ENCODE results near the gene TMEM163. TPM values are rescaled to one million over a fixed set of nuclear protein-coding genes. Genes with fewer than 3 reads are reported as not detected.

TMEM163 gene
- total RNA-seq, 1 experiment from 2014 or later, result 0.12 TPM

- H3K27ac ChIP-seq (ENCODE audit: low read depth, low read length), result no peak overlapping the region
- POLR2A ChIA-PET, result no interaction called here
- intact Hi-C loops (cut with micrococcal nuclease), result no loop called here
- peak in 1 of 3 experiments; percentile 2; a peak in 1 of 6 replicates for TF ChIP-seq CTCF (IDR thresholded peaks at IDR 0.05 in 2 of 3, conservative IDR thresholded peaks at IDR 0.05 in 1 of 3; ENCODE audit: borderline replicate concordance in 1 of 3, insufficient read depth in 1 of 3, low read depth in 2 of 3, low read length in 2 of 3)
- TF ChIP-seq SP1 (IDR thresholded peaks at IDR 0.05; ENCODE audit: low read depth), result no peak
- no peak overlapping the region for H3K4me2 ChIP-seq (ENCODE audit: low read length)
- BruUV-seq (replicated peaks), result no TSS peak
- H3K4me1 ChIP-seq (ENCODE audit: control insufficient read depth in 1 of 2, insufficient read depth in 2 of 2, low read length in 2 of 2), result no peaks in the 10 kb centered on the region
- no peak overlapping the region for H3K4me3 ChIP-seq (replicated peaks in 1 of 2; ENCODE audit: low read depth in 1 of 2, low read length in 2 of 2)
- DNase-seq (ENCODE audit: low read depth, low spot score) (no peak), ATAC-seq (no peak)
- CTCF ChIA-PET, result no interaction called here
- H3K79me2 ChIP-seq (ENCODE audit: insufficient read depth, low read length), result no peaks in the 10 kb centered on the region
- H4K20me1 ChIP-seq (ENCODE audit: insufficient read depth), result no peaks in the 10 kb centered on the region
- H3K36me3 ChIP-seq (ENCODE audit: control insufficient read depth in 1 of 2, insufficient read depth in 2 of 2, low read length in 2 of 2), result no peaks in the 10 kb centered on the region; a peak in 1 of 4 replicates
- H2AFZ ChIP-seq (ENCODE audit: low read depth, low read length, poor library complexity, severe bottlenecking), result no peak overlapping the region
- no peaks in the 10 kb centered on the region for H3K9me2 ChIP-seq (ENCODE audit: insufficient read depth)
- H3K9ac ChIP-seq (ENCODE audit: low read length), result no peak overlapping the region
- no peaks in the 10 kb centered on the region for H3K9me3 ChIP-seq (ENCODE audit: control insufficient read depth in 1 of 2, insufficient read depth in 1 of 2, low read depth in 1 of 2, low read length in 2 of 2)
- H3K27me3 ChIP-seq (ENCODE audit: insufficient read depth, low read length), result no peaks in the 10 kb centered on the region
- RAD21 ChIA-PET (ENCODE audit: low non-redundant PET in 1 of 2, low total read pairs in 2 of 2, uncharacterized antibody in 2 of 2, unreplicated experiment in 2 of 2), result no interaction called here
These were observed 271.1 kb downstream of the TMEM163 start for GRCh38 chr2:134447669-134448068.

- DNase-seq (ENCODE audit: low read depth, low spot score) (no peak), ATAC-seq (no peak)
- no TSS peak for BruUV-seq (replicated peaks)
- Histone ChIP-seq H3K9me3 (ENCODE audit: control insufficient read depth in 1 of 2, insufficient read depth in 1 of 2, low read depth in 1 of 2, low read length in 2 of 2) (no peaks in the 10 kb centered on the region), H3K9me2 (ENCODE audit: insufficient read depth) (no peaks in the 10 kb centered on the region), H3K4me3 (replicated peaks in 1 of 2; ENCODE audit: low read depth in 1 of 2, low read length in 2 of 2) (no peak overlapping the region), H2AFZ (ENCODE audit: low read depth, low read length, poor library complexity, severe bottlenecking) (no peak overlapping the region), H3K27me3 (ENCODE audit: insufficient read depth, low read length) (no peaks in the 10 kb centered on the region), H4K20me1 (ENCODE audit: insufficient read depth) (no peaks in the 10 kb centered on the region), H3K79me2 (ENCODE audit: insufficient read depth, low read length) (no peaks in the 10 kb centered on the region), H3K4me2 (ENCODE audit: low read length) (no peak overlapping the region), H3K27ac (ENCODE audit: low read depth, low read length) (no peak overlapping the region), H3K36me3 (ENCODE audit: control insufficient read depth in 1 of 2, insufficient read depth in 2 of 2, low read length in 2 of 2) (no peaks in the 10 kb centered on the region; a peak in 1 of 4 replicates), H3K9ac (ENCODE audit: low read length) (no peak overlapping the region), H3K4me1 (ENCODE audit: control insufficient read depth in 1 of 2, insufficient read depth in 2 of 2, low read length in 2 of 2) (no peaks in the 10 kb centered on the region)
- intact Hi-C loops (cut with micrococcal nuclease), result no loop called here
- POLR2A ChIA-PET, result no interaction called here
- RAD21 ChIA-PET (ENCODE audit: low non-redundant PET in 1 of 2, low total read pairs in 2 of 2, uncharacterized antibody in 2 of 2, unreplicated experiment in 2 of 2), result no interaction called here
- CTCF ChIA-PET, result interaction anchor here (1.0 kb wide), 1 partner anchor 560 kb away, joined by 4 read pairs; no protein-coding TSS in a partner anchor
- no peak for TF ChIP-seq ZNF274 (IDR thresholded peaks at IDR 0.05; ENCODE audit: low read depth, low read length)
- no peak for TF ChIP-seq TCF7L2 (IDR thresholded peaks at IDR 0.05; ENCODE audit: borderline replicate concordance, extremely low read depth, insufficient read depth, insufficient read length)
- TF ChIP-seq ATF3 (IDR thresholded peaks at IDR 0.05), result no peak
- no peak for TF ChIP-seq ZBTB33 (IDR thresholded peaks at IDR 0.05; ENCODE audit: extremely low read depth, insufficient replicate concordance, low read length)
- TF ChIP-seq EZH2 (IDR thresholded peaks at IDR 0.05), result no peak
- no peak for TF ChIP-seq POLR2A (IDR thresholded peaks at IDR 0.05; ENCODE audit: borderline replicate concordance, extremely low read depth, insufficient read depth, insufficient read length)
- TF ChIP-seq CEBPB (IDR thresholded peaks at IDR 0.05; ENCODE audit: low read depth), result no peak
- no peak for TF ChIP-seq FOSL1 (IDR thresholded peaks at IDR 0.05; ENCODE audit: low read depth)
- TF ChIP-seq SIN3A (IDR thresholded peaks at IDR 0.05; ENCODE audit: low read depth), result no peak
- no peak for TF ChIP-seq SRF (IDR thresholded peaks at IDR 0.05; ENCODE audit: low read depth)
These were observed 272.3 kb downstream of the TMEM163 start for GRCh38 chr2:134446383-134447017.

Measured in HCT116 (cell line).